C4-2B (cell line): ENCODE measurements around the gene DFFA.
A peak's percentile ranks its signal among the peaks of the same experiment; 100 is the strongest.

Source experiments
- H3K27ac ChIP-seq: fragments of 450-650 bp; 2 replicates; pipeline ENCODE4 v1.5.1; 2017
- CTCF ChIP-seq: fragments of 450-650 bp; conservative IDR thresholded peaks from 2 replicates; pipeline ENCODE4 v1.5.1; 2017; ENCODE audit warnings: mild to moderate bottlenecking
- ZFX ChIP-seq: fragments of 450-650 bp; IDR thresholded peaks from 2 replicates; pipeline ENCODE4 v1.6.1; 2017

The DFFA gene

GRCh38 chr1:10446790-10447422 is 25.4 kb downstream of the DFFA start:
- no peak overlapping the region for H3K27ac ChIP-seq
- no peak for TF ChIP-seq CTCF
- no peak for TF ChIP-seq ZFX

GRCh38 chr1:10444795-10445397 is 27.4 kb downstream of the DFFA start:
- TF ChIP-seq ZFX (no peak), CTCF (no peak)
- no peak overlapping the region for H3K27ac ChIP-seq

- no peak overlapping the region for H3K27ac ChIP-seq
- TF ChIP-seq CTCF (no peak), ZFX (no peak)
Measured at GRCh38 chr1:10444248-10444647, 28.1 kb downstream of the DFFA start.

- no peak overlapping the region for H3K27ac ChIP-seq
- no peak for TF ChIP-seq ZFX
- TF ChIP-seq CTCF, result no peak
Measured at GRCh38 chr1:10440794-10441193, 31.5 kb downstream of the DFFA start.

- TF ChIP-seq ZFX, result no peak
- H3K27ac ChIP-seq, result no peak overlapping the region
Measured at GRCh38 chr1:10440305-10440704, 32.0 kb downstream of the DFFA start.

GRCh38 chr1:10438677-10439163 is 33.6 kb downstream of the DFFA start:
- H3K27ac ChIP-seq, result peak overlapping the region; percentile 7; the same call in 1 of the 2 replicates
- TF ChIP-seq ZFX, result no peak
- no peak for TF ChIP-seq CTCF

- H3K27ac ChIP-seq, result no peak overlapping the region
- TF ChIP-seq CTCF (no peak), ZFX (no peak)
Measured at GRCh38 chr1:10437052-10437451, 35.3 kb downstream of the DFFA start.

- no peak overlapping the region for H3K27ac ChIP-seq
- no peak for TF ChIP-seq CTCF
- TF ChIP-seq ZFX, result no peak
Measured at GRCh38 chr1:10434590-10434989, 37.7 kb downstream of the DFFA start.
